CD4-positive, alpha-beta T cell treated with Interleukin-17A for 1 hour (primary cell): ENCODE data around the gene PCDH15.

Source experiments
- DNase-seq: peaks from one replicate; pipeline ENCODE4 v3.0.0-alpha.2; 2020

PCDH15 gene

GRCh38 chr10:53836638-53837037, 964.4 kb downstream of the PCDH15 start:
- no peak for DNase-seq

GRCh38 chr10:53833908-53834307, 967.1 kb downstream of the PCDH15 start:
- no peak for DNase-seq

DNA sequence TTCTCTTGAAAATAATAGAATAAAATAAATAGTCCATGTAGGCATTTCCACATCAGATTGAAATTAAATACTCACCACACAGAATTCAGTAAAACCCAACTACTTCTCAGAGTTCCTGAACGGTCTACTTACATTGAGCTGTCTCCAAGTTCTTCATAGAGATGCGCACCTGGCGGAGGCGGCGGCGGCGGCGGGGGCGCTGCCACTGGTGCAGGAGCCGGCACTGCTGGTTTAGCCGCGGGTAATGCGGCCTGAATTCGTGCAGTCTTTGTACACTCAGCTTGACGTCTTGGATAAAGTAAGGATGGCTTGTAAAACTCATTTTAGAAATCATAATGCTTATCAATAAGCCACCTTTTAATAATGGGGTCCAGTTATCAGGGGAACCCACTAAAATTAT, 973.8 kb downstream of the PCDH15 start:
- DNase-seq = no peak

DNA sequence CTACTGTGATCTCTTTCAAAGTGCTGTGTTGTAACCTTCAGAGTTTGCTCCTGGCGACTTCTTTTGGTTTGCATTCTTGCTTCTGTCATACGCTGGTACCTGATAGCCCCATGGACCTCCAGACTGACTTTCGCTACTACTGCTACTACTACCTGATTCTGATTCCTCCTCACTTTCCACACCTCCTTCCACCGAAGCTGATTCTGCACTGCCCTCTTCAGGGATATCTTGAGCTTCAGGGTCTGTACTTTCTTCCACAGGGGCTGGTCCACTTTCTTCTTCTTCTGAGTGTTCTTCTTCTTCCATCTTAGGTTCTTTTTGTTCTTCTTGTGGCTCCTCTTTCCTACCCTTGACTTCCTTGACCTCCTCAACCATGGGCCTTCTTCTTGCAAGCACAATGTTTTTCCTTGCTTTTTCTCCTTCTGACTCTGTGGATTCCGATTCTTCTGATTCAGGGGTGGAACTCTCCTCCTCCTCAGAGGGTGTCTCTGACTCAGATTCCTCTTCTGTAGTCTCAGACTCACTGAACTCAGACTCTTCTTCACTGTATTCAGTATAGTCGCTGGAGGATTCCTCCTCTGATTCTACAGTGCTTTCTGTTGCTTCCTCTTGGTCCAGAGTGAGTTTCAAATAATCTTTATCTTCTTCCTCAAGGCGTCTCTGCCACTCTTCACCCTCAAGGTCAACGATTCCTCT, 992.2 kb downstream of the PCDH15 start:
- DNase-seq = no peak

GRCh38 chr10:53786236-53786900, 1014.7 kb downstream of the PCDH15 start:
- DNase-seq = no peak

- no peak for DNase-seq
These were observed 1029.3 kb downstream of the PCDH15 start for GRCh38 chr10:53771701-53772100.

DNA sequence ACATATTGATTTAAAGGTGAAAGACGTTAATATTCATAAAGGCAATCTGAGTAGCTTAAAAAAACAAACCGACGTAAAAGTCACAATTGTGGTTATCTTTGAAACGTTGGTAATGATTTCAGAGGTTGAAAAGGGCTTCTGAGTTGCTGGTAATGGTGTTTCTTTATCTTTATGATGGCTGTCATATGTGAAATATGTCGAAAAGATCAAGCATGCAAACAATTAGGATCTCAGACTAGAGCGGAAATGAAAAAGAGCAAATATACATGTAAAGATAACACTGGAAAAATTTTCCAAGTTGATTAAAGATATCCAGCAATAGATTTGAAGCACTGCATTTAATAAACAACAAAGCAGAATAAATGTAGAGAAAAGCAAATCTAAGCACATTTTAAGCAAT, 1030.1 kb downstream of the PCDH15 start:
- DNase-seq = no peak

DNA sequence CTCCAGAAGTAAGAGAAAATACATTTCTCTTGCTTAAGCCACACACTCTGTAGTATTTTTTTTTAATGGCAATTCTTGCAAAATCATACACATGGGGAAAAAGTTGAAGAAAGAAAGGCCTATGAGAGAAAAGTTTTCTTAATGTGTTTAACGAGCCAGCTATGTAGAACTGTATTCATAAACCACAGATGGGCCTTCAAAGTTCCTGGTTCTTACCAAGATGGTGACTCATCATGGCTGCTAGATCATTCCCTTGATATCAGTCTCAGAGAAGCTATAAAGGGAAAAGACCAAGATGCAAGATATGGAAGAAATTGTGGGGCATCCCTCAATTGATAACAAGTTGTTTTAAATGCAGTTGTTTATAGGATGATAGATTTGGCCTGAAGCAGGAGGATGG, 1035.7 kb downstream of the PCDH15 start:
- DNase-seq = no peak

- no peak for DNase-seq
These were observed 1046.3 kb downstream of the PCDH15 start for GRCh38 chr10:53754596-53755250.
